GM21717 (cell line): ENCODE measurements around the gene ST3GAL4.

Experiments
- ATAC-seq: cut with Tn5 transposase; IDR thresholded peaks from one replicate; pipeline ENCODE4 v1.9.1; 2021; ENCODE audit warnings: mild to moderate bottlenecking, moderate library complexity; ENCODE audit not compliant: unreplicated experiment

ST3GAL4 gene

GRCh38 chr11:126438272-126438671 is 82.8 kb downstream of the ST3GAL4 start:
- no peak for ATAC-seq

DNA sequence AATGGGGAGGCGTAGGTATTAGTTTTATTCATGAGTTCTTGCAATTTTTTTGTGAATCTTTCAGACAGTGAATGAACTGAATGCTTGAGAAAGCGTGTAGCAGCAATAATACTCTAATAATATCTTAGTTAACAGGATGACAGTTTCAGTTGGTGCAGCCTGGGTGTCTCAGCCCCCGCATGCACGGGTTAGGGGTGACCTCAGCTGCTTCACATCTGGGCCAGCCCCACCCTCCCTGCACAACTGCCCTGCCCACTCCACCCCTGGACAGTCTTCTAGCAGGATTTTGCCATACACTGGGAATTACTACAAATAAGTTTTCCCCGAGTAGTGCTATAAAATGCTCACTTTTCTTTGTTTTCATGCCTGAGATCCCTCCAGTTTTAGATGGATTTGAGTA is 83.2 kb downstream of the ST3GAL4 start:
- no peak for ATAC-seq

DNA sequence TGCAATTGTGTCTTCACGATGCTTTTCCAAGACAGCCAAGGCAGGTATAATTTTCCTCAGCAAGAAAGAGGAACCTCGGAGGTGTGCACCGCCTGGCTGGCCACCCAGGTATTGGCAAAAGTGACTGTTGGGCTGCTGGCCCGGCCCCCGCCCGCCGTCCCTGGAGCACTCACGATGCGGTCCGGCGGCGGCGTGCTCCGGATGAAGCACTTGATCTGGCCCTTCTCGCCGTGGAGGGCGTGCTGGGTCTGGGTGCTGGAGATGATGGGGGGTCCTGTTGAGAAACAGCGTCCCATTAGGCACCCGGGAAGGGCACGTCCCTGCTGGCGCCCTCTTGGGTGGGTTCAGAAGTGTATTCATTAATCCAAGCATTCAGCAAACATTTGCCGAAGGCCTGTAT is 84.8 kb downstream of the ST3GAL4 start:
- ATAC-seq = no peak

DNA sequence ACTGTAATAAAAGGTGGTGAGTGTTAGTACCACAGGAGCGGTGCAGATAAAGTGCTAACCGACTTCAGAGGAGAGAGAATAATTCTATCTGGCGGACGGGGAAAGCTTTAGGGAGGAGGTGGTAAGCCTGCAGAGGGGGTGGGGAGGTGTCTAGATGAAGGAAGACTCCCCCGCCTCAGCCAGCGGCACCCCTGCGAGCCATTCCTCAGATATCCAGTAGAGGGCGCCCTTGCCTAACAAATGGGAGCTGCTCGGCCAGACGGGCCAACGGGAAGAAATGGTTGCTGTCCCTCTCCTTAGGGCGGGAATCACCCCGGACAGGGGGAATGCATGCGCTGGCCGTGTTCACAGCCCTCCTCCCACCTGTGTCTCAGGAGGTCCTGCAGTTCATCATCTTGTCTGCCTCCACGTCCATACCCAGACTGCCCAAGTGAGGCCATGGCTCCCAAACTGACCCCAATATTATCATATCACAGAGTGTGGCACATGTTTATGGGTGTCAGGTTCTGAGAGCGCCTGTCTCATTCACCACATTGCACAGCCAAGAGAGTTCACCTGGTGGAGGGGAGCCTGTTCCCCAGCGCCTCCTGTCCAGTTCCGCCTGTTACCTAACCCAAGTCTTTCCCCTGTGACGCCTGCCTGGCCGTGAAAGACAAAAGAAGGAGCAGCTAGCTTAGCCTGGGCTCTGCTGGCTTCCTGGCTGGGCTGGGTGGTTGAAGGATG is 85.5 kb downstream of the ST3GAL4 start:
- peak; percentile 66 for ATAC-seq

DNA sequence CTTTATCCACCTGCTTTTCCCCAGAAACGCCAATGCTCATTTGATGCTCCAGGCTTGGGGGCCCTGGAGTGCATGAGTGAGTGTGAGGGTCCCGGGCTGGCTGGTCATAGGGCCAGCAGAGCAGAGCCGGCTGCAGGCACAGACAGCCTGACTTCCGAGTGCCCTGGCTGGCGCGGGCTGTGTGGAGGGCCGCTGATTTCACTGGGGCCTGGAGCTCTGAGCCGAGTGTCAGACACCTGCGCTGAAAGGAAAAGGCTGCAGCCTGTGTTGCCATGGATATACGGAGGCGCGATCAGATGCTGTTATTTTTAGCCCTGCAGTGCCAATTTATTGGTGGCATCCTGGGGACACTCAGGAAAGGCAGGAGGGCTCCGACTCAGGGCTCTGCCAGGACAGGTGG is 87.6 kb downstream of the ST3GAL4 start:
- ATAC-seq = no peak

DNA sequence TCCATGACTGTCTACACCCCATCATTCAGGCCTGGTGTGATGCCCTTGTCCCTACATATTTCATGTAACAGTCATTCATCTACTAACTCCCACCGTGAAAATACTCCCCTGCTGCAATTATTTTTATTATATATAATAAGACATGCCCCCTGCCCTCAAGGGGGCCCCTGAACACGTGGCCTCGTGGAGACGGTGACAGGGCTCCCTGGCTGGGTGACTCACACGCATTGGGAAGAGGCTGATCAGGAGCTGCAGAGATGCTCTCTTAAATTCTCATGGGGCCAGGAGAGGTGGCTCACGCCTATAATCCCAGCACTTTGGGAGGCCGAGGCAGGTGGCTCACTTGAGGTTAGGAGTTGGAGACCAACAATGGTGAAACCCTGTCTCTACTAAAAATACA is 88.6 kb downstream of the ST3GAL4 start:
- no peak for ATAC-seq

DNA sequence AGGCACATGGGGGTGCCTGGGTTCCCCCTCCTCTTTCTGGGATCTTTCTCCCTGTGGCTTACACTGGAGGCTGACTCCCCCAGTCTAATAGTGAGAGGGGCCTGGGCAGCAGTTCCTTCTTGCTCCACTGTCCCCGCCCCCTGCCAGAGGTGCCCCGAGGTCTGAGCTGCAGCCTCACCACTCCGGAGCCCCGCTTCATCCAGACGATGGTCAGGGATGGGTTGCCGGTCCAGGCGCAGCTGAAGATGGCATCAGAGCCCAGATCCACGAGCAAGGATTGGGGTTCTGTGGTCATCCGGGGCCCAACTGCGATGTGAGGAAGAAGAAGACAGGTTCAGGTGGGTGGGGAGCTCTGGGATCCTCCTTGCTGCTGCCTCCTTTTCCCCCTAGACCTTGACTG is 91.1 kb downstream of the ST3GAL4 start:
- no peak for ATAC-seq

DNA sequence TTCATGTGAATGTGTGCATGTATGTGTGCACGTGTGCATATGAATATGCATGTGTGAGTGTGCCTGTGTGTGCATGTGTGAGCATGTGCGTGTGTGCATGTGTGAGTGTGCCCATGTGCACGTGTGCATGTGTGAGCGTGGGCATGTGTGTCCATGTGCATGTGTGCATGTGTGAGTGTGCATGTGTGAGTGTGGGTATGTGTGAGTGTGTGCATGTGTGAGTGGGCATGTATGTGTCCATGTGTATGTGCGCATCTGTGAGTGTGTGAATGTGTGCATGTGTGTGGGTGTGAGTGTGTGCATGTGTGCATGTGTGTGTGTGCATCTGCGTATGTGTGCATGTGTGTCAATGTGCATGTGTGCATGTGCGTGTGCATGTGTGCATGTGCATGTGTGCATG is 94.7 kb downstream of the ST3GAL4 start:
- no peak for ATAC-seq

GRCh38 chr11:126450806-126451205 is 95.3 kb downstream of the ST3GAL4 start:
- no peak for ATAC-seq

DNA sequence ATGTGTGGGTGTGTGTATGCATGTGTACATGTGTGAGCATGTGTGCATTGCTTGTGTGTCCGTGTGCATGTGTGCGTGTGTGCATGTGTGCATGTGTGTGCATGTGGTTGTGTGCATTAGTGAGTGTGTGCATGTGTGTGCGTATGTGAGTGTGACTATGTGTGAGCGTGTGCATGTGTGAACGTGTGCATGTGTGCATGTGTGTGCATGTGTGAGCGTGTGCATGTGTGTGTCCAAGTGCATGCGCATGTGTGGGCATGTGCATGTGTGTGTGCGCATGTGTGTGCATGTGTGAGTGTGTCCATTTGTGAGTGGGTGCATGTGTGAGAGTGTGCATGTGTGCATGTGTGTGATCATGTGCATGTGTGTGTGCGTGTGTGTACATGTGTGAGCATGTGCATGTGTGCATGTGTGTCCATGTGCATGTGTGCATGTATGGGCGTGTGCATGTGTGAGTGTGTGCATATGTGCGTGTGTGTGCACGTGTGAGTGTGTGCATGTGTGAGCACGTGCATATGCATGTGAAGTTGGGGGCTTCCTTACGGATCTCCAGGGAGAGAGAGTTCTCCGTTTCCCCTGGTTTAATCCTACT is 95.8 kb downstream of the ST3GAL4 start:
- ATAC-seq = no peak

GRCh38 chr11:126452241-126453101 is 97.0 kb downstream of the ST3GAL4 start:
- no peak for ATAC-seq

DNA sequence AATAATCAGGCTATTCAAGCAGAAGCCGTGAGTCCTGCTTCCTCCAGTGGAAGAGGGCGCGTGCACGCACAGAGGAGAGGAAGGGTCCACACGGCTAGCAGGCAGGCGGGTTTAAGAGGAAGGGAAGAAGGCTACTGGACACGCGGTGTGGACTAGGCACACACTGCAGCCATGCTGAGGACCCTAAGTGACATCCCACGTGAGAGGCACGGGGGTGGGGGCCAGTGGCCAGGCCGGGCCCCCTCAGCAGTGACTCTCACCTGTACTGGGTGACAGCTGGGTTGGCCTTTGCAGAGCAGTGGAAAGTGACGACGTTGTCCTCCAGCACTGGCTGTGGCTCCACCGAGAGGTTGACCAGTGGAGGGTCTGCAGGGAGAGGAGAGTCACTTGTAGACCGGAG is 100.6 kb downstream of the ST3GAL4 start:
- ATAC-seq = no peak

- ATAC-seq = no peak
These were observed 101.5 kb downstream of the ST3GAL4 start for GRCh38 chr11:126456783-126457542.

- ATAC-seq = no peak
These were observed 102.3 kb downstream of the ST3GAL4 start for GRCh38 chr11:126457817-126458216.

DNA sequence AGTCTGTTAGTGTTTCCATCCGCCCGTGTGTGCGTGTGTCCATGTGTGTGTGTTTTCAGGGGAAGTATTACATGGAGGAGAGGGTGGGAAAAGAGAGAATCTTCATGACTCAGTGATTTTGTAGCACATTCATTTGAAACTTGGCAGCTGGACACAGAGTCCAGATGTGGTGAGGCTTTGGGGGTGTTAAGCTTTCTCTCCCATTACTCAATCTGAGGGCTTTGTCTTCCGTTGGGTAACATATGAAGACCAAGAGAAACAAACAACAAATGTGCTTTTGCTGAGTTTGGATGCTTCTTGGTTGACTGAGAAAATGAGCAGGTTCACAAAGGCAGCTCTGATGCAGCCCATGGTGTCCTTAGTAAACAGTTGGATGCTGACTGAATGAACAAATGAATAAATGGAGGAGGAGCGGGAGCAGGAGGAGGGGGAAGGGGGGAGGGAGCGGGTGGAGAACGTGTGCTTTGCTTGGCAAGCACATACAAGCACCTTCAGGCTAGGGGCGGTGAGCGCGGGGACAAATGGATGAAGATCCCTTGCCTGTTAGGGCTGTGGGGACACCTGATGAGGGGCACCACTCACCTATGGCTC is 104.3 kb downstream of the ST3GAL4 start:
- no peak for ATAC-seq

GRCh38 chr11:126460417-126461095 is 105.1 kb downstream of the ST3GAL4 start:
- ATAC-seq = no peak

DNA sequence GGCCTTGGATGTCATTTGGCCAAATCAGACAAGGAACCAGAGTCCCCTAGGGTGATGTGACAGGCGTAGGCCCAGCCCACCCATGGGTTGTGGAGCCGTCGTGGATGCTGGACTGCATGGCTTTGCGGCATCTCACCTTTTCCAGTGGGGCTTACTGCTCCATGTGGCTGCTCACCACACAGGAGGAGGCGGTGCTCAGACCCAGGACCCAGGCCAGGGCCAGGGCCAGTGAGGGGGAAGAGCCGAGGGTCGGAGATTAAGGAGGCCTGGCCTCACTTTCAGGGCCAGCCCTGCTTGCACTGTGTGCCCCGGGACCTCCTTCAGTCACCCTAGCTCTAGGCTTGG is 105.6 kb downstream of the ST3GAL4 start:
- ATAC-seq = no peak

GRCh38 chr11:126461996-126462395 is 106.5 kb downstream of the ST3GAL4 start:
- no peak for ATAC-seq

- no peak for ATAC-seq
These were observed 106.9 kb downstream of the ST3GAL4 start for GRCh38 chr11:126462422-126462821.
